Frontal cortex (tissue), 4 donors: Measurements from ENCODE around the gene CCDC88C. TPM values are rescaled to one million over a fixed set of nuclear protein-coding genes. Genes with fewer than 3 reads are reported as not detected.

Experiments used
- DNase-seq, 2 donors: peaks; one replicate each; pipeline ENCODE4 v3.0.0; 2012; ENCODE audit warnings: low spot score in 2 of 2
- FAIRE-seq: peaks from 2 replicates; lab custom pipeline; 2012; peaks lifted over from hg19 to GRCh38; lab: Jason Lieb, UNC
- total RNA-seq: library from RNA; depleted of rRNA; stranded (reverse); fragments of >200 nt; gene quantifications from one replicate; pipeline ENCODE4 v1.2.3, GENCODE V29; 2014
- donor health status: control.
- donor health status: control.
- donor health status: control.

CCDC88C gene
- total RNA-seq, 1 donor from 2014 or later: 22.4 TPM

DNA sequence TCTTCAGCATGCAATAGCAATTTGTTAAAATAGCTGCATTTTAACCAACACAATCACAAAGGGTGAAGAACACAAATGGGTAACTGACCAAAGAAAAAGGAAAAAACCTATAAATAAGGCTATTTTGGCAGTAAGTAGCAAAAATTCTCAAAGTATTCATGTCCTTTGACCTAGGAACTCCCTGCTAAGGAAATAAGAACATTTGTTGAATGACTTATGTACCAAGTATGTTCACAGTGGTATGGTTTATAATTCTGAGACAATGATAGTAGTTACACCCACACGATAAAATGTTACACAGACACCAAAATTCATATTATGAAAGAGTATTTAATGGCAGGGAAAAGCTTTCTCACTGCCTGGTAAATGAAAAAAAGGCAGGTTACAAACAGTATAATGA is 16.9 kb downstream of the CCDC88C start:
- DNase-seq: no peak
- FAIRE-seq: no peak

DNA sequence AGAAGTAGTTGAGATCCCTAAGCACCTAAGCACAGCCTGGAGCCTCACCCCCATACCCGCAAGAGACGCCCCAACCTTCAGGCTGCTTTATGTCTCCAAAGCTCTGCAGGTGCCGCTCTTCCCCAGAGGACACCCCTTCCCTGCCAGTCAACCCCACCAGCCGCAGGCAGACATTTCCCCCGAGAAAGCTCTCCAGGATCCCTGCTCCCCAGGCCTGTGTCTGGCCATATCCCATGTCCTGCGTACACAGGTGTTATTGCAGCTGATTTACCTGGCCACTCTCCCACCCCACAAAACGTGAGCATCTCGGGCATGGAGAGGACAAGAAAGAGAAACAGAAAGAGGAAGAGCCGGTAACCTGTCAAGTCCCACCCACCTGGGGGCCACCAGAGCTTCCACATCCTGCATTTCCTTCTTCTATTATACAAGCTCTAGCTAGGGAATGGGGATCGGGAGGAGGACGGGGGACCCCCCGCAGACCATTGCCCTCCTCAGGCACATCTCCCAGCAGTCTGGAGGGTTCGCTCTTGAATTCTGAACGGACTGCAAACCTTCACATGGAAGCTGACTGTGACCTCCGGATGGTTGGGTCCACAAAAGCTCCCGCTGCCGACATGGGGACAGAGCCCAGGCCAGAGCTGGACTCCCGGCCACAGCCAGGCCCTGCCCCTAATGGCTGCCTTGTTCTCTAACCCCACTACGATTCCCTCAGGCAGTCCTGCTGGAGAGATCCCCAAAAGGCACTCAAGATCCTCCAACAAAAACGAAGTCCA is 17.6 kb downstream of the CCDC88C start:
- FAIRE-seq (no peak), DNase-seq (no peak)

DNA sequence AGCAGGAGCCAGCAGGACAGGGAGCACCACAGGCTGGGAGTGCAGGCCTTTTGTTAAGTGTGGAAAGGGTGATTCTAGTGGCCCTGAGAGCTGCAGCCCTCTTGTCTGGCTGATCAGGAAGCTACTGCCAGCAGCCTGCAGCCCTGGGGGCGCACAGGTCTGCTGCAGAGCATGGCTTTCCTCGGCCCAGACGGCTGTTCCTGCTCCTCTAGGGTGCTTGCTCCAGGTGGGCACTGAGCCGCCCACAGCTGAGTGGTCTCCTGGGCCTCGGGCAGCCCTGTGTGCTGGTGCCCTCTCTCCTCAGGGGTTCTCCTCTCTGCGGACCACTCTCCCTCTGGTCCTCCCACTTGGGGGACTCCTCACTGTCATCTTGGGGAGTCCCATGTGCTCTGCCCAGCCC is 18.9 kb downstream of the CCDC88C start:
- no peak for DNase-seq
- FAIRE-seq: no peak

DNA sequence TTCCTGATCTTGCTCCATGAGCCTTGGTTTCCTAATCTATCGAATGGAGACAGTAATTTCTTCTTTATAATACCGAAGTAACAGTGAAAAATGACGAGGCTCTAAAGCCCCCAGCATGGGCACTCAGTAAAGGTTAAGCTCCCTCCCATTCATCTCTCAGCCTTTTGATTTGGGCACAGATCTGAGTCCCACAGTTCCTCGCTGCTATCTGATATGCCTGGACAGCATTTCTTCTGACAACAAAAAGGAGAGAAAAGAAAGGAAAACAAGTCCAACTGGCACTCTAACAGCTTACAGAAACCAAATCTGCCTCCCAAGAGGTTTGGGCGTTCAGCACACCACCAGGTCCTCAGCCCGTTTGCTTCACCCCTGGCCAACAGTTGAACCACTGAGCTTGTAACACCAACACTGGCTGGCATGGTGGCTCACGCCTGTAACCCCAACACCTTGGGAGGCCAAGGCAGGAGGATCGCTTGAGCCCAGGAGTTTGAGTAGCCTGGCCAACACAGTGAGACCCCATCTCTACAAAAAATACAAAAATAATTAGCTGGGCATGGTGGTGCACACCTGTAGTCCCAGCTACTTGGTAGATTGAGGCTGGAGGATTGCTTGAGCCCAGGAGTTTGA is 19.5 kb downstream of the CCDC88C start:
- no peak for FAIRE-seq

DNA sequence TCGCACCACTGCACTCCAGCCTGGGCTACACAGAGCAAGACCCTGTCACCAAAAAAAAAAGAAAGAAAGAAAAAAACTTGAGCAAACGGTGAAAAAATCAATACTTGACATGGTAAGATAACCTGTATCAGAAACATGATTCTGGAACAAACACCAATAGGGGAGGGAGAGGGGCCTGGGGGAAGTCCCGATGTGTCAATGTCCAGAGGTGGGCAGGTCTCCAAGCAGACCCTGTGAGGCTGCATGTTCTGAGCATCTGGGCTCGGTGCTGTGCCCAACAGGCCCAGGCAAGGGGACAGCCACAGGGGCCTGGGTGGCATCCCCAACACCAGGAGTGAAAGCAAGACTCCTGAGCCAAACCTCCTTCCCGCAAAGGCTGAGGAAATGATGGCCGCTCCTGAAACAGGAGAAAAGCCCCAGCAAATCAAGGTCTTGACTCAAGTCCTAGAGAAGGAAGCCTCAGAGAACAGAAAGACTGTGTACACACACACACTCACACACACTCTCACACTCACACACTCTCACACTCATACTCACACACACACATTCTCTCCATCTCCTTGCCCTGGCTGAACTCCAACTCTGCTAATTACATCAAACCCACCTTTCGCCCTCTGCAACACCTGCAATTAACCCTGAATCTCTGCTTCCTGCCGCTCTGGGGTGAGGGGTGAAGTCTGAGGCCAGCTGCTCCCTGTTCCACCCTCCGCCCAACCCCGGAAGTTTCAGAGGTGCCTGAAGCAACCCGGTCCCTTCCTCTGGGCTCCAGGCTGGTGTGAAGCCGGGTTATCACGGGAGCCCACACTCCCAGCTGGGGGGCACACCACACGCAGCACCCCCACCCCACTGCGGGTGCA is 20.4 kb downstream of the CCDC88C start:
- DNase-seq (no peak), FAIRE-seq (no peak)

More for the DNA sequence above, 19.5 kb downstream of the CCDC88C start:
- DNase-seq: no peak

DNA sequence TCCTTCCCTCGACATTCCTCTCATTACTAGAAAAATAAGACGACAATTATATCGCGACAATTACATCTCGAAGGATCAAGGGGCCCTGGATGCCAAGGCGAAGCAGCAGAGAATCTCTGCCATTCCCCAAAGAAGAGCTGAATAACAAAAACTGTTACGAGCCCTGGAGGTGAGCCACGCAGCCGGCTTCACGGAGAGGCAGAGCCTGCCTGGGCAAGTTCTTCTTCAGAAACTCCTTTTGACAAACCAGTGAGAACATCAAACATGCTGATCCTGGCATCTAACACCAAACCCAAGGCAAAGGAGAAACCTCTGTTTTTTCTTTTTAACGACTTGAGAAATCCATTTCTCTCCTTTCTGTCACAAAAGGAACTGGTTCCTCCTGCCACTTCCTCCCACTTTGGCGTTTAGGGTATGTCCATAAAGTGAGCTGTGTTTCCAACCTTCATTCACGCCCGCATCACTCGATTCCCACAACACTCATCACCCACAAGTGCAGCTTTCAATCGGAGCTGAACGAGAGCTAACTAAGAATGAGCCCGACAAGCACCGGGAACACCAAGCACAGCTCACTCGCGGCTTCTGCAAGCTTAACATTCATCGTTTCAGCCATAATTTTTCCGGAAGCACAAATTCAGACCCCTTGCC is 21.5 kb downstream of the CCDC88C start:
- FAIRE-seq (no peak), DNase-seq (no peak)

DNA sequence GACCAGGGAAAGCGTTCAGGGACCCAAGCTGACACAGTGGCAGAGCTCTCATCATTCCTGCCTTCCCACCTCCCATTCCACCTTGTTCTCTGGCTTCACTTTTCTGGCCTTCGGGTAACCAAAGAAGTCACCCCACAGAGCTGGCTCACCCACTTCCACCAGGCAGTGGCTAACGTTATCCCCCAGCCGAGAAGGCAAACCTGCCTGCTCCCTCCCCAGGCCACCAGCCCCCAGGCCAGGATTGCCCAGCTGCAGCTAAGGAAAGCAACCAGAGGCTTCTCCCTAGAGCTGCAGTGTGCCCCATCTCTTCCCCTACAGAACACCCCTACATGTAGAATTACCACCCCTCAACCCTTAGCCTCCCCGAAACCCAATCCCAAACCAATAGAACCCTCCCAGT is 22.2 kb downstream of the CCDC88C start:
- FAIRE-seq (no peak), DNase-seq (no peak)

DNA sequence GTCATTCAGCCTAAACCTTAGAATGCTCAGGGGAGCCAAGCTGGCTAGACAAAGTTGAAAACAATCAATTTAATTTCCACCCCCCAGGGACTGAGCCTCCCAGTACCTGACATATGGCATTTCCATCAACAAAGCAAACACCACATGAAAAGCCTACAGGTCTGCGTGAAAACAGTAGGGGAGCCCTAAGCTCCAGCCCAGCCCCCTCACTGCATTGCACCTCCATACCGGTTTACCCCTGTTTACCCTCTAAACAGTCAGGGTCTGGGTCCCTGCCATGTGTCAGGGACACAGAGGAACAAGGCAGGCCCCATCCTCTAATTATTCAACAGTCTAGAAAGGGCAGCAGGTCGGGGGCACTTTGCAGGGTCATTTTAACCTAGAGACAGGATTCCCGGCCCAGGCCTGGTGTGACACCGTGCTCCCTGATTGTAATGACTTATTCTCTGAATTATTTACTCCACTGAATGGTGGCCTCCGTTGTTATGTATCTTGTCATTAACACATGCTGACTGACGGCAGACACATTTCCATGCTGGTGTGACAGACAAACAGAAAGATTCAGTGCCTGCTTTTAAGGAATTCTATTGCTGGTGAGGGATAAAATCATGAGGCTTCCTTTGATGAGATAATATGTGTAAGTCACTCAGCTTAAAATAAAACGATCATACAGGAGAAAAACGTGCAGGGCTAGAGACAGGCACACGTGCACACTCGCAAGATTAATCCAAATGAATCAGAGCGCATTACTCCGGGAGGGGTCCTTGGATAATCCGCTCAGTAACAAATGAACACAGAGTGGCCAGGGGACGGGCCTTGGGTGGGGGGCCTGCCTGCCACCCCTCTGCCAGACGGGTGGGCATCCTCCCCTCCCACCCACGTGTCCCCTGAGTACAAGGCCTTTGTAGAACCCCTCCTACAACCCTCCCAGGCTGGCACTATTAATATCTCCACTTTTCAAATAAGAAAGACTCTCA is 23.2 kb downstream of the CCDC88C start:
- DNase-seq: no peak
- FAIRE-seq: no peak

DNA sequence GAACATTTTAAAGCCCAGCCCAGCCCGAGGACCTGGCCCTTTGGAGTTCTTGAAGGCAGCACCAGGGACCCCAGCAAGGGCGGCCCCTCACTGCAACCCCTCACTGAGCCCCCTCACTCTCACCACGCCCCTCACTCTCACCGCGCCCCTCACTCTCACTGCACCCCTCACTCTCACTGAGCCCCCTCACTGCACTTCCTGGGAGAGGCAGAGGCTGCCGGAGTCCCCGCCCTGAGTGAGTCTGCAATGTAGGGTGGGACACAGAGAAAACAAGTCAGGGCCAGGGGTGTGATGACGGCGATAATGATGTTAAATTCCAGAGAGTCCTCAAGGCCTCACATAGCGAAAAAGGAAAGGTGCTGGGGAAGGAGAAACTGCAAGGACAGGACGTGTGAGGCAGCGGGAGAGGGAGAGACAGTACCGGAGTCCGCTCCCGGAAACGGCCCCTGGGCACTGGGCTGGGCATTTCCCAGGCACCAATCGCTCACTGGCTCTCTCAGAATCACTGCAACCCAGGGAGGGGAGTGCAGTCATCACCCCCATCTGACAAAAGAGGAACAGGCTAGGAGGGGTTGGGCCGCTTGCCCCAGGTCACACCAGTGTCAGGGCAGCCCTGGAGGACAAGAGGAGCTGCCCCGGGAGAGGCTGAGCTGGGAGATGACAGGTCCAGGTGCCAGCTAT is 24.9 kb downstream of the CCDC88C start:
- FAIRE-seq: no peak
- DNase-seq: no peak

DNA sequence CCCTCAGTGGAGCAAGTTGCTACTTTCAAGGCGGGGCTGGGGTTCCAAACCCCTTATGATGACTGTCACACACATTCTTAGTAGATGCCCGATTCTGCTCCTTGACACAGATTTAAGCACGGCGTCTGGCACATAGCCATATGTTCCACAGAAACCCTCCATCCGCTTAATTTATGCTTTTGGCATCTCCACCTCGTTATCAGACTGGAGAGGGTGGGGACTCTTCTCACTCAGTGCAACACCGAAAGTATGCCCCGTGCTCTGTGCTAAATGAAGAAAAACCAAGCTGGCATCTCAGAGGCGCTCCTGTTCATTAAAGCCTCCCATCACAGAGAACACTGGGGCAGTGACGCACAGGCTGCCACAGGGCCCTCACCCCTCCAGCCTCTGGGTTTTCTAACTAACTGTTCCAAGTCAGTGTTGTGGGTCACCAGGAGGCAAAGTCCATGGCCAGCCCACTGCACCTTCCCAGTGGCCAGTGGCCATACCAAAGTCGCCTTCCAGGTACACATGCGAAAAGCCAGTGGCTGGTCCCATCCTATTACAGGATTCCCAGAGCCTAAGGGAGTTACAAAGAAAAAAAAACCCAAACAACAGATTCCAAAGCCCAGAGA is 27.3 kb downstream of the CCDC88C start:
- no peak for DNase-seq
- FAIRE-seq: no peak

DNA sequence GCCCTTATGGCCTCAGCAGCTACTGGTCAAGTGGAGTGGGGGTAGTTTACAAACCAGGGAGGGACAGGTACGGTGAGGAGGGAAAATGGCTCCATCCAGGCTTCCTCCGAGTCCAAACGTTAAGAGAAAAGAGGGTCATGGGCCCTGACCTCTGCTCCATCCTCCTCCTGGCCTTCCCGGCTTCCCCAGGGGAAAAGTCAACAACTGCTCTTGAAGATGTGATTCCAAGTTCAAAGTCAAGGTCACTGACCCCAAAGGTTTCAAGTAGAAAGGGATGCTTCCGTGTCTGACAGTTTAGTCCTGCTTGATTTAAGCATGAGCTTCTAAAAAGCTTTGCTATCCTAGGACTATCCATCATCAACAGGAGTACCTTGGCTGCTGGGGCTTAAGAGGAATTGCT is 28.5 kb downstream of the CCDC88C start:
- FAIRE-seq (no peak), DNase-seq (no peak)

DNA sequence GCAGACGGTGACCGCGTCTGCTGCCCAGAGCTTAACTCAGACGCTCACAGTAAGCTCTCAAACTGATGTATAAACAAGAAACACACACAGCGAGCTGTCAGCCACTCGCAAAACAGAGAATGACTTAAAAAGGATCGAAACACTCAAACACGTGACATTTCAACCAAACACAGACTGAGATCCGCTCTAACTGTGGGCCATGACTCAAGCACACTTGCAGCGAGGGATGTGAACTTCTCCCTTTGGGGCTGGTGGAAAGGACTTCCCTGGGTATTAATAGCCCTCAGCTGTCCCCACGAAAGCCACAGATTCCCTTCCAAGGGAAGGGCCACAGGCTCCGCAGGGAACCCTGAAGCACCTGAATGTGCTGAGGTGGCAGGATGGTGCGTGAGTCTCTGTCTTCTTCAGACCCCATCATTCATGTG is 29.1 kb downstream of the CCDC88C start:
- FAIRE-seq: no peak
- DNase-seq: no peak

DNA sequence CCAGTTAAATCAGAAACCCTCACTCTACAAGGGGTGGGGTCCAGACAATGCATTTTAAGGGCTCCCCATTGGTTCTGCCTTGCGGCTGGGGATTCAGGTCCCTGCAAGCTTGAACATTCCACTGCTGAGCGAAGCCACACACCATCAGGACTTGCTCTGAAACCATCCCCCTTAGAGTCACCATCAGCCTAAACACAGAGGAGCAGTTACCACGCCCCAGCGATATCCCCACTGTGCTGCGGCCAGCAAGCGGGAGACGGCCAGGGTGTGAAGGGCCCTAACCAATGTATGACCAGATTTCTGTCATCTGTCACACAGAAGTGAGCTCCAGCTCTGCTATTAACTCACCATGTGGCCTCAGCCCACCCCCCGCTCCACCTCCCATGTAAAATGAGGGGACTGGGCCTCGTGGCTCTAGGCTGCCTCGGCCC is 29.7 kb downstream of the CCDC88C start:
- DNase-seq (no peak), FAIRE-seq (no peak)

DNA sequence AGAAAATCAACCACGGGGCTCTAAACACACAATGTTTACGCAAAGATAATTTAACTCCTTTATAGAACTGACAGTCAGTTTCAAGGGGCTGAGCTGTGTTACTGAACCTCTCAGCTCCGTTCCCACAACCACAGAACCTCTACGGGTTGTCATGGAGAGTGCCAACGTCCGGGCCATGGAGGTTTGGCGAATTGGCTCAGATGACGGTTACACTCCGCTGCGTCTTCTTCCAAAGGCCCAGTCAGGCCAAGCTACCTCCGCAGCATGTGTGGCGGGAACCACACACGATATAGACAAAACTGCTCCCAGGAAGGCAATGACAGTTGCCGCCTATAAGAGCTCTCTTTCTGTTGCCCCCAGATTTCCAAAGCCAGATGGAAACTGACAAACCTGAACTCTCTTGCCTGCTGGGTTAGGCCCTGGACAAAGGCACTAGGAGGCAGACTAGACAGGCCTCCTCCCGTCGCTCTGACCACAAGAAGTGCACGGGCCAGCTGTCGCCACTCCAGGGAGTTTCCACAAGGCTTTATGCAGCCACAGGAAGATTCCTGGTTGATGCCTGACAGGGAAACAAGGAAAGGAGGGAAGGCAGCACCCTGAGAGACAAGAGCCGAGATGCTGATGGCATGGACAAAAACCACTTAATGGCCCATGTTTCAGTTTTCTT is 30.3 kb downstream of the CCDC88C start:
- FAIRE-seq (no peak), DNase-seq (no peak)

DNA sequence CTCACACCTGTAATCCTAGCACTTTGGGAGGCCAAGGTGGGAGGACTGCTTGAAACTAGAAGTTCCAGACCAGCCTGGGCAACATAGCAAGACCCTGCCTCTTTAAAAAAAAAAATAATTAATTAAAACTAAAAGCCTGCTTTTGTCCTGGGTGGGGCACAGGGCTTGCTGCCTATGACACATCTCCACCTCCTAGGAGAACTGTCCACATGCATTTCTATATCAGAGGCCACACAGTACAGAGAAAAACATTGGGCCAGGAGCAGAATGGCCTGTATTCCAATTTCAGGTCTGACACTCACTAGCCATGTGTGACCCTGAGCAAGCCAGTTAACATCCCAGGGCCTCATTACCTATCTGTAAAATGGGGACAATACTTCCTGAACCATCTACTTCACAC is 31.9 kb downstream of the CCDC88C start:
- FAIRE-seq (no peak), DNase-seq (no peak)

DNA sequence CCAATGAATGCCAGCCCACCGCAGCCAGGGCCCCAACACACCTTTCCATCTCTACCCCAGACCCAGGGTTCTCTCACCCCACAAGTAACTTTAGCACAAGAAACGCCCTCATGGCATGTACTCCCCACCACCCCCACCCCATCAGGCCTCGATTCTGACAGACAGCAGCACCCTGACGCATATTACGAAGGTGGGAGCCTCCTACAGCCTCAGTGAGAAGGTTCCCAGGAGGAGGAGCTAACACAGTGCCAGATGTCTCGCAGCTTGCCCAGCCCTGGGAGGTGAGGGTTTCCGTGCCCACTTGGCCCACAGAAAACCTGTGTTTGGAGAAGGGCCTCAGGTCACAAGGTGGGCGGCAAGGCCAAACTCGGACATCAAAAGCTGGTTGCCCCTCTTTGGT is 32.4 kb downstream of the CCDC88C start:
- FAIRE-seq: no peak
- no peak for DNase-seq

DNA sequence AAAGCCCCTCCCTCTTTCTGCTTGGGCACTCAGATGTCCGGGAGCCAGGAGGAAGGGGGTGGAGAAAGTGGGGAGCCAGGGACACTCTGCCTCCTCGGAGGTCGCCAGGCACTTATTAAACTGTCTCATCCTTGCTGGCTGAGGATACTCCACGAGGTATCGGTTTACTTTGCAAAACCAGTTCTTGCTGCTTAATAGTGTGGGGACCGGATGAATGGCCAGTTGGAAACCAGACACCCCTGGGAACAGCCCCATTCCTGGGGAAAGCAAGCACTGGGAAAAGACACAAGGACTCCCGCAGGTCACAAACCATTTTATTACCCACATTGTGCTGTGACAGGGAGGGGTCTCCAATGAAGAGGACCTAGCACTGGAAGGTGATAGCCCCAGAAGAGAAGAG is 34.2 kb downstream of the CCDC88C start:
- FAIRE-seq: no peak
- DNase-seq: no peak
